HCT116 (cell line): ENCODE measurements around the gene SRSF2. TPM values are rescaled to one million over a fixed set of nuclear protein-coding genes. Genes with fewer than 3 reads are reported as not detected.

Source experiments
- ATAC-seq: fragments of 200-7000 bp; cut with Tn5 transposase; 2 replicates; pipeline ENCODE4 v1.9.1; 2020; ENCODE audit warnings: mild to moderate bottlenecking, moderate library complexity
- BruUV-seq: library from RNA; stranded (reverse); fragments of 400-500 nt; replicated peaks from 2 replicates; lab custom pipeline; 2021; lab: Mats Ljungman, UMichigan
- CTCF ChIA-PET: fragments of 300-600 bp; sonication (Branson Sonifier 250); formaldehyde crosslinking; loops from one replicate; lab custom pipeline; 2021; ENCODE audit warnings: antibody characterized with exemption; lab: Charles Lee
- POLR2A ChIA-PET: fragments of 300-600, 350-600 bp; sonication (Branson Sonifier 250); formaldehyde crosslinking; loops from one replicate; lab custom pipeline; 2021; ENCODE audit warnings: antibody characterized with exemption; lab: Charles Lee
- RAD21 ChIA-PET, 2 experiments: fragments of 300-600 bp; sonication (Branson Sonifier 250); formaldehyde crosslinking; loops; one replicate each; lab custom pipeline; 2023; ENCODE audit warnings: low total read pairs in 2 of 2; ENCODE audit not compliant: uncharacterized antibody in 2 of 2, unreplicated experiment in 2 of 2, low non-redundant PET in 1 of 2; lab: Charles Lee
- DNase-seq: peaks from one replicate; pipeline ENCODE4 v3.0.0-alpha.2; 2010; ENCODE audit warnings: low read depth, low spot score
- H2AFZ ChIP-seq: fragments of 200-600 bp; shearing (Covaris generic), sonication (generic); 2 replicates; pipeline ENCODE4 v1.6.1; 2017; ENCODE audit warnings: low read depth, mixed run types, mixed read lengths, antibody characterized with exemption, low read length; ENCODE audit not compliant: poor library complexity, severe bottlenecking
- H3K27ac ChIP-seq: 2 replicates; pipeline ENCODE4 v1.5.1; 2012; ENCODE audit warnings: low read depth, low read length
- H3K27me3 ChIP-seq: fragments of 200-600 bp; sonication (generic); 2 replicates; pipeline ENCODE4 v1.6.1; 2016; ENCODE audit warnings: mixed run types, low read length, mixed read lengths; ENCODE audit not compliant: insufficient read depth
- H3K36me3 ChIP-seq, 2 experiments: fragments of 200-500 bp in 1 of 2; fragments of 200-600 bp in 1 of 2; sonication (Bioruptor generic) in 1 of 2; sonication (generic) in 1 of 2; 2 replicates each; pipeline versions ENCODE4 v1.5.1 to v1.6.1; 2014 to 2016; ENCODE audit warnings: low read length in 2 of 2, inconsistent platforms in 1 of 2, mixed read lengths in 1 of 2, mixed run types in 1 of 2; ENCODE audit not compliant: insufficient read depth in 2 of 2, control insufficient read depth in 1 of 2
- H3K4me1 ChIP-seq, 2 experiments: fragments of 200-600 bp in 1 of 2; sonication (generic) in 1 of 2; 2 replicates each; pipeline versions ENCODE4 v1.5.1 to v1.6.1; 2012 to 2017; ENCODE audit warnings: low read length in 2 of 2, inconsistent platforms in 1 of 2, mild to moderate bottlenecking in 1 of 2, mixed read lengths in 1 of 2, mixed run types in 1 of 2, moderate library complexity in 1 of 2; ENCODE audit not compliant: insufficient read depth in 2 of 2, control insufficient read depth in 1 of 2
- H3K4me2 ChIP-seq: fragments of 200-600 bp; sonication (generic); 2 replicates; pipeline ENCODE4 v1.6.1; 2017; ENCODE audit warnings: mixed run types, low read length, mixed read lengths
- H3K4me3 ChIP-seq, 2 experiments: fragments of 200-600 bp in 1 of 2; sonication (generic) in 1 of 2; replicated peaks in 1 of 2; 2 replicates each; pipeline ENCODE4 v1.5.1; 2011 to 2016; ENCODE audit warnings: low read length in 2 of 2, control low read depth in 1 of 2, low read depth in 1 of 2, mild to moderate bottlenecking in 1 of 2, mixed read lengths in 1 of 2, mixed run types in 1 of 2
- H3K79me2 ChIP-seq: fragments of 200-600 bp; sonication (generic); 2 replicates; pipeline ENCODE4 v1.6.1; 2017; ENCODE audit warnings: mild to moderate bottlenecking, mixed run types, low read length, moderate library complexity, mixed read lengths; ENCODE audit not compliant: insufficient read depth
- H3K9ac ChIP-seq: fragments of 200-600 bp; sonication (generic); 2 replicates; pipeline ENCODE4 v1.6.1; 2016; ENCODE audit warnings: low read length, mixed read lengths
- H3K9me2 ChIP-seq: fragments of 200-600 bp; sonication (generic), shearing (Covaris generic); 2 replicates; pipeline ENCODE4 v1.6.1; 2017; ENCODE audit warnings: mixed run types, mild to moderate bottlenecking, moderate library complexity; ENCODE audit not compliant: insufficient read depth
- H3K9me3 ChIP-seq, 2 experiments: fragments of 200-500 bp in 1 of 2; fragments of 200-600 bp in 1 of 2; sonication (Bioruptor generic) in 1 of 2; sonication (generic) in 1 of 2; 2 replicates each; pipeline ENCODE4 v1.6.1; 2014 to 2017; ENCODE audit warnings: low read length in 2 of 2, mixed read lengths in 2 of 2, inconsistent platforms in 1 of 2, low read depth in 1 of 2, mild to moderate bottlenecking in 1 of 2, mixed run types in 1 of 2, moderate library complexity in 1 of 2; ENCODE audit not compliant: control insufficient read depth in 1 of 2, insufficient read depth in 1 of 2
- H4K20me1 ChIP-seq: fragments of 200-600 bp; sonication (generic), shearing (Covaris generic); 2 replicates; pipeline ENCODE4 v1.6.1; 2017; ENCODE audit warnings: mixed run types, mild to moderate bottlenecking, moderate library complexity; ENCODE audit not compliant: insufficient read depth
- ELF1 ChIP-seq: IDR thresholded peaks from 2 replicates; pipeline ENCODE4 v1.6.1; 2012; ENCODE audit warnings: low read depth, borderline replicate concordance
- RAD21 ChIP-seq: IDR thresholded peaks from 2 replicates; pipeline ENCODE4 v1.6.1; 2012; ENCODE audit warnings: low read depth, mild to moderate bottlenecking
- ZFX ChIP-seq: fragments of 450-650 bp; IDR thresholded peaks from 2 replicates; pipeline ENCODE4 v1.6.1; 2017
- intact Hi-C: fragments of 100-400 bp; cut with micrococcal nuclease; formaldehyde crosslinking; loops from 2 replicates; pipeline ENCODE4 v1.10.0; 2022
- total RNA-seq: library from RNA; stranded (reverse); gene quantifications from one replicate; pipeline ENCODE4 v1.2.1, GENCODE V29; 2021; ENCODE audit not compliant: unreplicated experiment
- TF ChIP-seq, protein P1 (sequence below), 3 experiments: fragments of 200-600 bp in 1 of 3; sonication (generic) in 1 of 3; IDR thresholded peaks in 2 of 3; conservative IDR thresholded peaks in 1 of 3; 2 replicates each; pipeline ENCODE4 v1.5.1; 2012 to 2017; ENCODE audit warnings: low read depth in 2 of 3, low read length in 2 of 3, antibody characterized with exemption in 1 of 3, borderline replicate concordance in 1 of 3, control low read depth in 1 of 3, mild to moderate bottlenecking in 1 of 3, mixed read lengths in 1 of 3, mixed run types in 1 of 3, moderate library complexity in 1 of 3; ENCODE audit not compliant: insufficient read depth in 1 of 3

Gene SRSF2
- total RNA-seq, 1 experiment from 2014 or later, result 422 TPM

DNA sequence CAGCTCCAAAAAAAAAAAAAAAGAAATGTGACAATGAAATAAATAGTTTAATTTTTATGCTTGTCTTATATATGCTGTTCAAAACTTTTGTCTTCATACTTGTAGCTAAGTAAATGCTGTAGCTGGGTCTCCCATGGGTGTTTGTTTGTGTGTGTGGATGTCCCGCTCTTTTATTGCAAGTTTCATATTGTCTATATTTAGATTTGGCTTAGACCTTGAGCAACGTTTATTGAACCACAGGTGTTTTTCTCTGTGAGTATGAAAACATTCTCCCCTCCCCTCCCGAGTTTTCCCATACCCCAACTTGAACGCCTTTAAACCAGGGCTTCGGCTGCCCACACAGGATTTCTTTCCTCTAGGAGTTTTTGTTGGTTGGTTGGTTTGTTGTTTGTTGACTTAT is 46.0 kb upstream of the SRSF2 start:
- POLR2A ChIA-PET, result no interaction called here
- RAD21 ChIA-PET, result no interaction called here
- DNase-seq, result no peak

DNA sequence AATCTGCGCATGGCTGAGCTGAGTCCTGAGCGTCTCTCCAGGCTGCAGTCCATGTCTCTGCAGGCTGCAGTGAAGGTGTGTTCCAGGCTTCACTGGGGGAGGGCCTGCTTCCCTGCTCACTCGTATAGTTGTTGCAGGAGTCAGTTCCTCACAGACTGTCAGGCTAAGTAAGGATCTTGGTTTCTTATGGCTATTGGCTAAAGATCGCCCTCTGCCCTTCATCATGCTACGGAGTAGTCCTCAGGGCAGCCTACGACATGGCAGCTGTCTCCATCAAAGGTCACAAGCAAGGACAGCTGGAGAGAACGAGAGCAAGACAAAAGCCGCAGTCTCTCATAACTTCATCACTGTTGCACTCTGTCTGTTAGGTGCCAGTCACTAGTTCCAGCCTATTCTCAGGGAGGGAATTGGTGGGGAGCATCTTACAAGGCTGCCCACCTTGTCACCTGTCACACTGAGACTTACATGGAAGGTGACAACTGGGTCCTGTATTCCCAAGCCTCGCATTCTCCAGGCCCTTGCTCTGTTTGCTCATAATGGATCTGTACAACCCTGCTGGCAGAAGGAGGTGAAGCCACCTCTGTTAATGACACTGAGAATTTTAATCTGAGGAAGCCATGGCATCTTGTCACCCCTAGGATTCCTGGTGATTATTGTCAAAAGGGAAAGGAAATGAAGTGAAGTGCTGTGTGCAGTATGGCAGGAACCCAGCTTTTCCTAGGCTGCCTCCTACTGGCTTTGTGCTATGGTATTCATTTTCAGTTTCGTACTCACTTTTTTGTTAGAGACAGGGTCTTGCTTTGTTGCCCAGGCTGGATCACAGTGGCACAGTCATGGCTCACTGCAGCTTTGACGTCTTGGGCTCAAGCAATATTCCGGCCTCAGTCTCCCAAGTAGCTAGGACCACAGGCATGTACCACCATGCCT is 44.2 kb upstream of the SRSF2 start:
- no TSS peak for BruUV-seq
- Histone ChIP-seq H3K27ac (no peak overlapping the region), H3K4me1 (peaks cover 0 to 14% of the 10 kb centered on the region in 2 experiments; a peak in 1 of 4 replicates), H3K4me2 (no peak overlapping the region), H3K9me3 (no peaks in the 10 kb centered on the region), H3K79me2 (no peaks in the 10 kb centered on the region), H4K20me1 (no peaks in the 10 kb centered on the region), H3K9me2 (no peaks in the 10 kb centered on the region), H3K4me3 (no peak overlapping the region), H3K27me3 (no peaks in the 10 kb centered on the region), H2AFZ (no peak overlapping the region), H3K9ac (no peak overlapping the region), H3K36me3 (no peaks in the 10 kb centered on the region)
- DNase-seq (no peak), ATAC-seq (peak; percentile 69)
- ChIA-PET POLR2A (interaction anchor here (0.6 to 1.0 kb wide), 2 partner anchors 9 to 996 kb away, joined by 3 read pairs; no protein-coding TSS in a partner anchor), RAD21 (no interaction called here), CTCF (interaction anchor here (0.6 to 0.8 kb wide), 2 partner anchors 9 to 133 kb away, joined by 3 to 5 read pairs; no protein-coding TSS in a partner anchor)
- TF ChIP-seq RAD21, result peak; percentile 57
- TF ChIP-seq ZFX, result no peak
- TF ChIP-seq, protein P1, sequence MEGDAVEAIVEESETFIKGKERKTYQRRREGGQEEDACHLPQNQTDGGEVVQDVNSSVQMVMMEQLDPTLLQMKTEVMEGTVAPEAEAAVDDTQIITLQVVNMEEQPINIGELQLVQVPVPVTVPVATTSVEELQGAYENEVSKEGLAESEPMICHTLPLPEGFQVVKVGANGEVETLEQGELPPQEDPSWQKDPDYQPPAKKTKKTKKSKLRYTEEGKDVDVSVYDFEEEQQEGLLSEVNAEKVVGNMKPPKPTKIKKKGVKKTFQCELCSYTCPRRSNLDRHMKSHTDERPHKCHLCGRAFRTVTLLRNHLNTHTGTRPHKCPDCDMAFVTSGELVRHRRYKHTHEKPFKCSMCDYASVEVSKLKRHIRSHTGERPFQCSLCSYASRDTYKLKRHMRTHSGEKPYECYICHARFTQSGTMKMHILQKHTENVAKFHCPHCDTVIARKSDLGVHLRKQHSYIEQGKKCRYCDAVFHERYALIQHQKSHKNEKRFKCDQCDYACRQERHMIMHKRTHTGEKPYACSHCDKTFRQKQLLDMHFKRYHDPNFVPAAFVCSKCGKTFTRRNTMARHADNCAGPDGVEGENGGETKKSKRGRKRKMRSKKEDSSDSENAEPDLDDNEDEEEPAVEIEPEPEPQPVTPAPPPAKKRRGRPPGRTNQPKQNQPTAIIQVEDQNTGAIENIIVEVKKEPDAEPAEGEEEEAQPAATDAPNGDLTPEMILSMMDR (IDR thresholded peaks at IDR 0.05 in 2 of 3, conservative IDR thresholded peaks at IDR 0.05 in 1 of 3; ENCODE audit: borderline replicate concordance in 1 of 3, insufficient read depth in 1 of 3, low read depth in 2 of 3, low read length in 2 of 3), result peak in 2 of 3 experiments; percentile 25 to 36; a peak in 3 of 6 replicates
- intact Hi-C loops, result no loop called here

More for the DNA sequence above, 46.0 kb upstream of the SRSF2 start:
- Histone ChIP-seq H3K36me3 (no peaks in the 10 kb centered on the region), H3K27ac (no peak overlapping the region), H3K9me2 (no peaks in the 10 kb centered on the region), H3K4me3 (no peak overlapping the region), H3K9me3 (no peaks in the 10 kb centered on the region), H3K4me1 (peaks cover 10 to 22% of the 10 kb centered on the region in 2 experiments), H3K79me2 (no peaks in the 10 kb centered on the region)
- ATAC-seq, result no peak
- CTCF ChIA-PET, result interaction anchor here (0.6 kb wide), 1 partner anchor 18 kb away, joined by 4 read pairs; no protein-coding TSS in a partner anchor
- intact Hi-C loops, result no loop called here
- no peak for TF ChIP-seq ELF1
- TF ChIP-seq, all 23 proteins: peak for 0
- Histone ChIP-seq H4K20me1 (no peaks in the 10 kb centered on the region), H2AFZ (no peak overlapping the region), H3K4me2 (no peak overlapping the region), H3K9ac (no peak overlapping the region), H3K27me3 (no peaks in the 10 kb centered on the region)
- no TSS peak for BruUV-seq
